GM12878 (cell line): ENCODE data around the gene ARHGAP19. TPM values are rescaled to one million over a fixed set of nuclear protein-coding genes. Genes with fewer than 3 reads are reported as not detected.

Experiments
- ASH2L ChIP-seq: fragments of 300-600, 200-600 bp; sonication (generic); IDR thresholded peaks from 2 replicates; pipeline ENCODE4 v1.6.1; 2017; ENCODE audit warnings: low read depth, mild to moderate bottlenecking, borderline replicate concordance
- CBX3 ChIP-seq: fragments of 200-600 bp; sonication (generic); IDR thresholded peaks from 2 replicates; pipeline ENCODE4 v1.6.1; 2016; ENCODE audit warnings: low read depth, borderline replicate concordance
- CEBPZ ChIP-seq: fragments of 150-350 bp; IDR thresholded peaks from 2 replicates; pipeline ENCODE4 v1.6.1; 2016; ENCODE audit warnings: low read depth, low read length
- CHD2 ChIP-seq: IDR thresholded peaks from 2 replicates; pipeline ENCODE4 v1.6.1; 2011; ENCODE audit warnings: low read depth, low read length, improper control_type of control experiment, borderline replicate concordance
- CREB1 ChIP-seq: IDR thresholded peaks from 2 replicates; pipeline ENCODE4 v1.6.1; 2012; ENCODE audit warnings: low read depth, mild to moderate bottlenecking, inconsistent platforms
- E4F1 ChIP-seq: fragments of 450-650 bp; IDR thresholded peaks from 2 replicates; pipeline ENCODE4 v1.6.1; 2018; ENCODE audit warnings: borderline replicate concordance, mild to moderate bottlenecking; ENCODE audit not compliant: partially characterized antibody
- EED ChIP-seq: sonication (generic); IDR thresholded peaks from 2 replicates; pipeline ENCODE4 v1.6.1; 2016; ENCODE audit warnings: antibody characterized with exemption, low read depth
- EGR1 ChIP-seq, 2 experiments: IDR thresholded peaks; 1 replicate in 1 of 2; 2 replicates in 1 of 2; pipeline ENCODE4 v1.6.1; 2011 to 2012; ENCODE audit warnings: low read depth in 2 of 2, low read length in 2 of 2, borderline replicate concordance in 1 of 2, mild to moderate bottlenecking in 1 of 2, moderate library complexity in 1 of 2
- IKZF1 ChIP-seq: fragments of 450-650 bp; conservative IDR thresholded peaks from 2 replicates; pipeline ENCODE4 v1.6.1; 2017; ENCODE audit warnings: antibody characterized with exemption, mild to moderate bottlenecking
- KAT2A ChIP-seq: conservative IDR thresholded peaks from 2 replicates; pipeline ENCODE4 v1.6.1; 2011; ENCODE audit warnings: low read depth, low read length; ENCODE audit not compliant: control insufficient read depth
- KDM1A ChIP-seq: fragments of 200-600 bp; sonication (generic); IDR thresholded peaks from 2 replicates; pipeline ENCODE4 v1.6.1; 2016; ENCODE audit warnings: borderline replicate concordance
- MEF2A ChIP-seq: IDR thresholded peaks from 2 replicates; pipeline ENCODE4 v1.6.1; 2011; ENCODE audit warnings: low read depth, mild to moderate bottlenecking, low read length, moderate library complexity; ENCODE audit not compliant: insufficient read depth
- NBN ChIP-seq: fragments of 450-650 bp; IDR thresholded peaks from 2 replicates; pipeline ENCODE4 v1.6.1; 2016
- NFIC ChIP-seq: IDR thresholded peaks from 2 replicates; pipeline ENCODE4 v1.6.1; 2012; ENCODE audit warnings: low read depth, mild to moderate bottlenecking, inconsistent platforms, low read length, moderate library complexity
- NR2C1 ChIP-seq: fragments of 450-650 bp; IDR thresholded peaks from 2 replicates; pipeline ENCODE4 v1.6.1; 2017; ENCODE audit warnings: antibody characterized with exemption, mild to moderate bottlenecking, moderate library complexity
- POU2F2 ChIP-seq: IDR thresholded peaks from 3 replicates; pipeline ENCODE4 v1.6.1; 2011; ENCODE audit warnings: low read depth, mild to moderate bottlenecking, low read length, borderline replicate concordance
- RBBP5 ChIP-seq: fragments of 200-600 bp; sonication (generic); conservative IDR thresholded peaks from 2 replicates; pipeline ENCODE4 v1.6.1; 2016
- RELB ChIP-seq: fragments of 450-650 bp; IDR thresholded peaks from 2 replicates; pipeline ENCODE4 v1.6.1; 2017; ENCODE audit warnings: low read depth, mild to moderate bottlenecking, moderate library complexity
- RUNX3 ChIP-seq: IDR thresholded peaks from 2 replicates; pipeline ENCODE4 v1.6.1; 2012; ENCODE audit warnings: low read length, inconsistent platforms
- SIX5 ChIP-seq: IDR thresholded peaks from 2 replicates; pipeline ENCODE4 v1.6.1; 2011; ENCODE audit warnings: mild to moderate bottlenecking, low read depth, low read length, moderate library complexity; ENCODE audit not compliant: severe bottlenecking
- SREBF1 ChIP-seq: IDR thresholded peaks from 2 replicates; pipeline ENCODE4 v1.6.1; 2012; ENCODE audit warnings: mild to moderate bottlenecking, low read length
- SUZ12 ChIP-seq: fragments of 200-600 bp; sonication (generic); IDR thresholded peaks from one replicate; pipeline ENCODE4 v1.6.1; 2018; ENCODE audit warnings: antibody characterized with exemption, mild to moderate bottlenecking; ENCODE audit not compliant: unreplicated experiment
- TCF12 ChIP-seq: IDR thresholded peaks from 2 replicates; pipeline ENCODE4 v1.6.1; 2011; ENCODE audit warnings: low read depth, mild to moderate bottlenecking, low read length
- ZNF622 ChIP-seq: fragments of 450-650 bp; IDR thresholded peaks from 2 replicates; pipeline ENCODE4 v1.6.1; 2017; ENCODE audit warnings: mild to moderate bottlenecking, inconsistent platforms
- polyA plus RNA-seq, 11 experiments: library from polyadenylated mRNA; depleted of rRNA in 4 of 11; unstranded in 6 of 11; stranded (reverse) in 5 of 11; fragments of >200 nt; fragmentation: Nextera tagmentation in 4 of 11; fragmentation: Illumina TruSeq in 1 of 11; extraction: Ambion mirVana in 4 of 11; extraction: Trizol in 1 of 11; gene quantifications; 1 replicate in 1 of 11; 2 replicates in 10 of 11; pipeline versions ENCODE4 v1.2.1 to v1.2.3, GENCODE V29; 2011 to 2016; ENCODE audit warnings: inconsistent platforms in 2 of 11, missing spikeins in 2 of 11, low read depth in 1 of 11
- total RNA-seq, 4 experiments: library from RNA; depleted of rRNA in 3 of 4; stranded (reverse); fragments of >200 nt in 3 of 4; fragmentation: Illumina TruSeq in 1 of 4; extraction: Trizol in 1 of 4; gene quantifications; 2 replicates each; pipeline versions ENCODE4 v1.2.1 to v1.2.3, GENCODE V29; 2013 to 2021

The ARHGAP19 gene
- total and polyA plus RNA-seq, 10 of the 15 experiments (the other 5 are each of a cell fraction or from before 2014, with no cell fraction given): 13.3 to 40.7 (median 22.6) TPM

- peak; percentile 93 for TF ChIP-seq CHD2
- TF ChIP-seq SUZ12: no peak
- TF ChIP-seq NFIC: no peak
- TF ChIP-seq KDM1A: no peak
- TF ChIP-seq MEF2A: no peak
- TF ChIP-seq TCF12: 0 out of 2 replicates have a peak, but pooled peaks have one; percentile 2
- TF ChIP-seq RUNX3: 0 out of 2 replicates have a peak, but pooled peaks have one; percentile 12
- no peak for TF ChIP-seq SREBF1
- TF ChIP-seq ASH2L: no peak
- TF ChIP-seq SIX5: peak; percentile 91
- TF ChIP-seq CREB1: peak; percentile 68
- no peak for TF ChIP-seq KAT2A
- no peak for TF ChIP-seq ZNF622
- no peak; the same call in 1 of the 2 replicates for TF ChIP-seq EED
- no peak for TF ChIP-seq E4F1
- TF ChIP-seq RELB: peak; percentile 51; the same call in 1 of the 2 replicates
- no peak for TF ChIP-seq RBBP5
- TF ChIP-seq CBX3: no peak
- peak; percentile 78 for TF ChIP-seq IKZF1
- TF ChIP-seq EGR1 (IDR thresholded peaks at IDR 0.05; ENCODE audit: borderline replicate concordance in 1 of 2, low read depth in 2 of 2, low read length in 2 of 2): peak in 1 of 2 experiments; percentile 50; a peak in 1 of 3 replicates
- 0 out of 2 replicates have a peak, but pooled peaks have one; percentile 69 for TF ChIP-seq NBN
- TF ChIP-seq CEBPZ: peak; percentile 53; the same call in 1 of the 2 replicates
- TF ChIP-seq NR2C1: peak; percentile 69
- no peak for TF ChIP-seq POU2F2
Observed at GRCh38 chr10:97292097-97292861, at the start of gene ARHGAP19 (continued).
